Activated T-helper 1 cell treated with Interleukin-2 at 50 U/mL for 16 hours (primary cell): ENCODE measurements around the gene CALML6.

Experiments used
- DNase-seq: peaks from one replicate; pipeline ENCODE4 v3.0.0-alpha.2; 2020; ENCODE audit warnings: low read depth

The CALML6 gene

GRCh38 chr1:1965546-1965945 lies 50.5 kb downstream of the CALML6 start:
- DNase-seq, result no peak

- DNase-seq, result no peak
These were observed 51.1 kb downstream of the CALML6 start for GRCh38 chr1:1966071-1966740.
